Endodermal cell (in vitro differentiated cells): ENCODE data around the gene DTNA. TPM values are rescaled to one million over a fixed set of nuclear protein-coding genes. Genes with fewer than 3 reads are reported as not detected.

Source experiments
- DNase-seq: peaks from one replicate; pipeline ENCODE4 v3.0.0-alpha.2; 2017
- H3K27ac ChIP-seq: 2 replicates; pipeline ENCODE4 v1.5.1; 2013; ENCODE audit warnings: mild to moderate bottlenecking, low read depth, low read length, moderate library complexity
- H3K27me3 ChIP-seq: 2 replicates; pipeline ENCODE4 v1.6.1; 2013; ENCODE audit warnings: mild to moderate bottlenecking, low read length, moderate library complexity; ENCODE audit not compliant: insufficient read depth, control insufficient read depth, poor library complexity, severe bottlenecking
- H3K36me3 ChIP-seq: 2 replicates; pipeline ENCODE4 v1.7.0; 2013; ENCODE audit warnings: mild to moderate bottlenecking, low read length, moderate library complexity; ENCODE audit not compliant: control insufficient read depth, insufficient read depth
- H3K4me1 ChIP-seq: one replicate; pipeline ENCODE4 v1.7.0; 2013; ENCODE audit warnings: low read length; ENCODE audit not compliant: control insufficient read depth, insufficient read depth
- H3K4me3 ChIP-seq: 2 replicates; pipeline ENCODE4 v1.5.1; 2013; ENCODE audit warnings: mild to moderate bottlenecking, low read length, moderate library complexity
- H3K9ac ChIP-seq: 2 replicates; pipeline ENCODE4 v1.6.1; 2013; ENCODE audit warnings: mild to moderate bottlenecking, low read length, moderate library complexity; ENCODE audit not compliant: poor library complexity, severe bottlenecking; ENCODE audit errors: extremely low read depth
- H3K9me3 ChIP-seq: 2 replicates; pipeline ENCODE4 v1.6.1; 2013; ENCODE audit warnings: mild to moderate bottlenecking, low read length, moderate library complexity; ENCODE audit not compliant: control insufficient read depth
- H3K27ac Mint-ChIP-seq: 2 replicates; pipeline ENCODE4 v1.8.0; 2020; ENCODE audit warnings: mixed read lengths
- H3K27me3 Mint-ChIP-seq: 2 replicates; pipeline ENCODE4 v1.8.0; 2021; ENCODE audit warnings: mild to moderate bottlenecking, mixed read lengths; ENCODE audit not compliant: insufficient read depth
- H3K36me3 Mint-ChIP-seq: 2 replicates; pipeline ENCODE4 v1.8.0; 2020; ENCODE audit warnings: low read depth, mixed read lengths
- H3K4me1 Mint-ChIP-seq: 2 replicates; pipeline ENCODE4 v1.8.0; 2020; ENCODE audit warnings: mixed read lengths
- H3K4me3 Mint-ChIP-seq: 2 replicates; pipeline ENCODE4 v1.8.0; 2020; ENCODE audit warnings: mild to moderate bottlenecking, moderate library complexity, mixed read lengths
- H3K9me3 Mint-ChIP-seq: 2 replicates; pipeline ENCODE4 v1.8.0; 2020; ENCODE audit warnings: mild to moderate bottlenecking, mixed read lengths
- WGBS, 2 experiments: methylation state at CpG; one replicate each; pipeline versions ENCODE4 v1.1.5 to v1.1.7; 2013; ENCODE audit warnings: missing lambda C conversion rate in 2 of 2, mixed read lengths in 1 of 2; ENCODE audit not compliant: insufficient coverage in 1 of 2, insufficient read length in 1 of 2; 5-methylcytosine and 5-hydroxymethylcytosine counted together
- total RNA-seq, 2 donors: library from RNA; stranded (reverse); fragmentation: NEBNext Ultra II Directional in 1 of 2; extraction: Animal tissue kit (Norgen Biotek cat#: 25700) in 1 of 2; gene quantifications; 2 replicates in 1 of 2; 3 replicates in 1 of 2; pipeline ENCODE4 v1.2.1, GENCODE V29; 2021
- TF ChIP-seq, protein P1 (sequence below): fragments of 200-600 bp; sonication (generic); conservative IDR thresholded peaks from 2 replicates; pipeline ENCODE4 v1.5.0; 2021; ENCODE audit warnings: antibody characterized with exemption, mild to moderate bottlenecking

The DTNA gene
- total RNA-seq, 2 donors from 2014 or later = 45.6 to 51.6 TPM

DNA sequence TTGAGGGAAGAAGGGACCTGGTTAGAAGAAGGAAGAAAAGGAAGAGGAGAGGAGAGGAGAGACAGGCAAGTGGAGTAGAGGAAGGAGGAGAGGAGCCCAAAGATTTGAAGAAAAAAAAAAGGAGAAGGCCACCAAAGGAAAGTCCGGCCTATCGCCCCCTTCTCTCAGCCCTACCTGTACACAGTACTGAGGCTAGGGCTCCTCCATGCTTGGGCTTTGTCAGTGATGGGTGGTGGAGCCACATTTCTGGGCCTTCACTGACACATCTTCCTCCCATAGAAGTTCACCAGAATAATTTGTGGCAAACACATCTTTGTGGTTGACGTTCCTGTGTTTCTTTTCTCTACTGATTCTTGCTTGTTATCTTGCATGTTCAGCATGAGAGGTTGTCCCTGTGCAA, 125.4 kb downstream of the DTNA start:
- H3K9me3 ChIP-seq = no peaks in the 10 kb centered on the region
- Mint-ChIP-seq H3K4me3 (no peak overlapping the region), H3K9me3 (no peaks in the 10 kb centered on the region), H3K27me3 (no peaks in the 10 kb centered on the region), H3K27ac (no peak overlapping the region), H3K4me1 (peaks cover 3% of the 10 kb centered on the region), H3K36me3 (peaks cover 15% of the 10 kb centered on the region)
- H3K36me3 ChIP-seq = no peaks in the 10 kb centered on the region
- 93 to 100% methylated on average over 1 to 3 of the region's 3 CpGs for WGBS, 2 experiments
- no peaks in the 10 kb centered on the region for H3K4me1 ChIP-seq
- H3K27ac ChIP-seq = no peak overlapping the region
- DNase-seq = no peak
- TF ChIP-seq, protein P1, sequence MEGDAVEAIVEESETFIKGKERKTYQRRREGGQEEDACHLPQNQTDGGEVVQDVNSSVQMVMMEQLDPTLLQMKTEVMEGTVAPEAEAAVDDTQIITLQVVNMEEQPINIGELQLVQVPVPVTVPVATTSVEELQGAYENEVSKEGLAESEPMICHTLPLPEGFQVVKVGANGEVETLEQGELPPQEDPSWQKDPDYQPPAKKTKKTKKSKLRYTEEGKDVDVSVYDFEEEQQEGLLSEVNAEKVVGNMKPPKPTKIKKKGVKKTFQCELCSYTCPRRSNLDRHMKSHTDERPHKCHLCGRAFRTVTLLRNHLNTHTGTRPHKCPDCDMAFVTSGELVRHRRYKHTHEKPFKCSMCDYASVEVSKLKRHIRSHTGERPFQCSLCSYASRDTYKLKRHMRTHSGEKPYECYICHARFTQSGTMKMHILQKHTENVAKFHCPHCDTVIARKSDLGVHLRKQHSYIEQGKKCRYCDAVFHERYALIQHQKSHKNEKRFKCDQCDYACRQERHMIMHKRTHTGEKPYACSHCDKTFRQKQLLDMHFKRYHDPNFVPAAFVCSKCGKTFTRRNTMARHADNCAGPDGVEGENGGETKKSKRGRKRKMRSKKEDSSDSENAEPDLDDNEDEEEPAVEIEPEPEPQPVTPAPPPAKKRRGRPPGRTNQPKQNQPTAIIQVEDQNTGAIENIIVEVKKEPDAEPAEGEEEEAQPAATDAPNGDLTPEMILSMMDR = no peak
- H3K27me3 ChIP-seq = no peaks in the 10 kb centered on the region
- H3K9ac ChIP-seq = no peak overlapping the region
- no peak overlapping the region for H3K4me3 ChIP-seq

DNA sequence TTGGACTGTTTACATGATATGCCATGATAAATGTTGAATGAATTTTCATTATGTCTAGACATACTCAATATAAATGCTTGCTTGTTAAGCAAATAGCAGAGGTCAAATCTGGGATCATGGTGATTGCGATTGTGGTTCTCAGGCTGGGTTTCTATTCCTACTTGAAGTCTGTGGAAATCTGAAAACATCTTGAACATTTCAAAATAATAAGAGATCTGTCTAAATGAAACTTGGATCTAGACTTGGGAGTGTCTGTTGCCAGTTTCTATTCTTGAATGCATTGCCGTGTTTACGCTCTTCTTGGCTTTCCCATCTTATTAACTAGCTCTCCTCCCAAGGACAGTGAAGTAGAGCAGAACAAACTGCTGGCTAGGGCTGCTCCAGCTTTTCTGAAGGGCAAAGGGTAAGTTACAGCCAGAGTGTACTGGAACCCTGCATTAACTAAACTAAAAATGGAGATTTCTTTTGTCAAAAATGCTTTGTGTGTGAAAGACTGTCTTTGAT, 127.7 kb downstream of the DTNA start:
- peaks cover 12% of the 10 kb centered on the region for H3K36me3 Mint-ChIP-seq
- no peaks in the 10 kb centered on the region for H3K36me3 ChIP-seq
- no peak overlapping the region for H3K4me3 Mint-ChIP-seq
- WGBS, 2 experiments = 90 to 91% methylated on average over 2 to 3 of the region's 3 CpGs
- no peaks in the 10 kb centered on the region for H3K27me3 Mint-ChIP-seq
- no peaks in the 10 kb centered on the region for H3K4me1 ChIP-seq
- TF ChIP-seq, protein P1 = no peak
- H3K9me3 Mint-ChIP-seq = peaks cover 6% of the 10 kb centered on the region
- H3K27ac Mint-ChIP-seq = no peak overlapping the region
- DNase-seq = no peak
- H3K27ac ChIP-seq = no peak overlapping the region
- H3K9ac ChIP-seq = no peak overlapping the region
- peaks cover 12% of the 10 kb centered on the region for H3K4me1 Mint-ChIP-seq
- no peak overlapping the region for H3K4me3 ChIP-seq
- no peaks in the 10 kb centered on the region for H3K27me3 ChIP-seq
- peaks cover 3% of the 10 kb centered on the region for H3K9me3 ChIP-seq

DNA sequence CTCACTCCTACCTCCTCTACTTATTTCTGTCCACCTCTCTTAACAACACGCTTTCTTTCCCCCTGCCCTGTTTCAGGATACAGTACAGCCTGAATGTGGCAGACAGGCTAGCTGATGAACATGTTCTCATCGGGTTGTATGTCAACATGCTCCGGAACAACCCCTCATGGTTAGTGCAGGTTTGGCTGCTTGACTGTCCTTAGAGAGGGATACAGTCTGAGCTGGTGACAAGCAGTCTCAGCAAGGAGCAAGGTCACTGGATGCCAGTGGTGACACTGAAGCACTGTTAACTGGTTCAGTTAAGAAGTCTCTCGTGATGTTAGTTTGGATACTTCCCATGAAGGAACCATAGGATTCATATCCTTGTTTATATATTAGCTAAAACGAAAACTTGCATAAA, 128.6 kb downstream of the DTNA start:
- H3K27me3 Mint-ChIP-seq = no peaks in the 10 kb centered on the region
- no peak overlapping the region for H3K27ac ChIP-seq
- H3K4me1 Mint-ChIP-seq = peaks cover 12% of the 10 kb centered on the region
- 96 to 100% methylated on average over 2 to 5 of the region's 5 CpGs for WGBS, 2 experiments
- H3K36me3 ChIP-seq = no peaks in the 10 kb centered on the region
- H3K9ac ChIP-seq = no peak overlapping the region
- H3K27me3 ChIP-seq = no peaks in the 10 kb centered on the region
- H3K27ac Mint-ChIP-seq = no peak overlapping the region
- H3K9me3 ChIP-seq = peaks cover 11% of the 10 kb centered on the region
- TF ChIP-seq, protein P1 = no peak
- H3K4me3 ChIP-seq = no peak overlapping the region
- H3K4me1 ChIP-seq = no peaks in the 10 kb centered on the region
- no peak for DNase-seq
- no peak overlapping the region for H3K4me3 Mint-ChIP-seq
- peaks cover 11% of the 10 kb centered on the region for H3K9me3 Mint-ChIP-seq
- H3K36me3 Mint-ChIP-seq = peaks cover 8% of the 10 kb centered on the region
